ENCODE data around the gene ZNF782.
"Not testable (repeated sequence)": the region's sequence is repeated elsewhere in the genome, so short reads cannot be mapped to it uniquely, and the experiment has no call there.

ZNF782 gene

GRCh38 chr9:96853781-96854650 lies at the start of gene ZNF782:
Gene ZNF782 (minus strand): TSS chr9:96854514. CDS start chr9:96851961, 2,553 bp downstream.
- peak; percentile 72 for DNase-seq (ENCODE audit: low read depth)

- DNase-seq (ENCODE audit: low read depth) = not testable (repeated sequence)
Observed at GRCh38 chr9:96900010-96900409, 45.7 kb upstream of the ZNF782 start.

- DNase-seq (ENCODE audit: low read depth) = no peak
Observed at GRCh38 chr9:96892131-96892530, 37.8 kb upstream of the ZNF782 start.

GRCh38 chr9:96888591-96888990 lies 34.3 kb upstream of the ZNF782 start:
- DNase-seq (ENCODE audit: low read depth) = no peak

- no peak for DNase-seq (ENCODE audit: low read depth)
Observed at GRCh38 chr9:96885424-96885823, 31.1 kb upstream of the ZNF782 start.

GRCh38 chr9:96884443-96884842 lies 30.1 kb upstream of the ZNF782 start:
- no peak for DNase-seq (ENCODE audit: low read depth)

GRCh38 chr9:96883922-96884321 lies 29.6 kb upstream of the ZNF782 start:
- DNase-seq (ENCODE audit: low read depth) = no peak

GRCh38 chr9:96877269-96877668 lies 23.0 kb upstream of the ZNF782 start:
- no peak for DNase-seq (ENCODE audit: low read depth)

- DNase-seq (ENCODE audit: low read depth) = no peak
Observed at GRCh38 chr9:96875461-96876142, 21.3 kb upstream of the ZNF782 start.

GRCh38 chr9:96874947-96875460 lies 20.7 kb upstream of the ZNF782 start:
- peak; percentile 27 for DNase-seq (ENCODE audit: low read depth)

- DNase-seq (ENCODE audit: low read depth) = no peak
Observed at GRCh38 chr9:96874201-96874785, 20.0 kb upstream of the ZNF782 start.

- no peak for DNase-seq (ENCODE audit: low read depth)
Observed at GRCh38 chr9:96871176-96871575, 16.9 kb upstream of the ZNF782 start.

- no peak for DNase-seq (ENCODE audit: low read depth)
Observed at GRCh38 chr9:96868709-96869108, 14.4 kb upstream of the ZNF782 start.

GRCh38 chr9:96867079-96867804 lies 12.9 kb upstream of the ZNF782 start:
- DNase-seq (ENCODE audit: low read depth) = no peak

GRCh38 chr9:96865240-96865639 lies 10.9 kb upstream of the ZNF782 start:
- not testable (repeated sequence) for DNase-seq (ENCODE audit: low read depth)

GRCh38 chr9:96859461-96860198 lies 5.3 kb upstream of the ZNF782 start:
- no peak for DNase-seq (ENCODE audit: low read depth)

GRCh38 chr9:96858670-96859069 lies 4.4 kb upstream of the ZNF782 start:
- DNase-seq (ENCODE audit: low read depth) = no peak

GRCh38 chr9:96858018-96858573 lies 3.8 kb upstream of the ZNF782 start:
- no peak for DNase-seq (ENCODE audit: low read depth)

- peak; percentile 56 for DNase-seq (ENCODE audit: low read depth)
Observed at GRCh38 chr9:96856363-96857286, 2.3 kb upstream of the ZNF782 start.
